Left renal pelvis (tissue), 4 donors: ENCODE results near the gene ZBTB4. TPM values are rescaled to one million over a fixed set of nuclear protein-coding genes. Genes with fewer than 3 reads are reported as not detected.

ENCODE experiments used
- polyA plus RNA-seq, 4 donors: library from polyadenylated mRNA; unstranded; fragments of 120-200 nt; gene quantifications; one replicate each; pipeline ENCODE4 v1.2.1, GENCODE V29; 2013; ENCODE audit not compliant: insufficient read length in 4 of 4

Gene ZBTB4
- polyA plus RNA-seq, 4 donors = 36.1 to 46.1 (median 43.4) TPM

Other genes starting within 250 kb of the ZBTB4 start
- 10 to 100 TPM; 46.3 to 70.6 (median 51.4) TPM for gene DVL2, start 245.1 kb downstream of the ZBTB4 start, polyA plus RNA-seq
- gene PHF23, start 240.2 kb downstream of the ZBTB4 start, polyA plus RNA-seq = 10 to 100 TPM; 39.1 to 62.6 (median 52.5) TPM
- 100 to 1,000 TPM; 327 to 487 (median 427) TPM for gene GABARAP, start 237.2 kb downstream of the ZBTB4 start, polyA plus RNA-seq
- gene CTDNEP1, start 227.9 kb downstream of the ZBTB4 start, polyA plus RNA-seq = 100 to 1,000 TPM; 146 to 158 (median 156) TPM
- gene ELP5, start 227.4 kb downstream of the ZBTB4 start, polyA plus RNA-seq = 10 to 100 TPM; 45.9 to 53.5 (median 48.1) TPM
- 10 to 100 TPM in 3 of 4 donors, 1 to 10 TPM in 1; 1.3 to 58.7 (median 50.8) TPM for gene CLDN7, start 217.2 kb downstream of the ZBTB4 start, polyA plus RNA-seq
- gene SLC2A4, start 197.9 kb downstream of the ZBTB4 start, polyA plus RNA-seq = 1 to 10 TPM; 1.5 to 2.8 (median 1.9) TPM
- gene YBX2, start 185.0 kb downstream of the ZBTB4 start, polyA plus RNA-seq = 1 to 10 TPM; 1.9 to 4.1 (median 2.7) TPM
- gene EIF5A, start 172.0 kb downstream of the ZBTB4 start, polyA plus RNA-seq = 100 to 1,000 TPM; 247 to 327 (median 311) TPM
- 100 to 1,000 TPM in 1 of 4 donors, 10 to 100 TPM in 3; 73.8 to 104 (median 90.1) TPM for gene GPS2, start 164.3 kb downstream of the ZBTB4 start, polyA plus RNA-seq
- 10 to 100 TPM; 25.7 to 43.8 (median 27.8) TPM for gene NEURL4, start 150.3 kb downstream of the ZBTB4 start, polyA plus RNA-seq
- 10 to 100 TPM in 2 of 4 donors, 1 to 10 TPM in 2; 6.9 to 11.0 (median 8.8) TPM for gene ACAP1, start 143.1 kb downstream of the ZBTB4 start, polyA plus RNA-seq
- 10 to 100 TPM; 10.9 to 12.1 (median 11.6) TPM for gene KCTD11, start 127.5 kb downstream of the ZBTB4 start, polyA plus RNA-seq
- gene TMEM95, start 124.5 kb downstream of the ZBTB4 start, polyA plus RNA-seq = not detected
- gene TNK1, start 98.5 kb downstream of the ZBTB4 start, polyA plus RNA-seq = 1 to 10 TPM in 3 of 4 donors, under 1 TPM in 1; 1.00 to 6.1 (median 5.2) TPM
- 10 to 100 TPM; 30.3 to 48.7 (median 39.6) TPM for gene PLSCR3, start 85.1 kb downstream of the ZBTB4 start, polyA plus RNA-seq
- 10 to 100 TPM; 52.8 to 90.1 (median 80.5) TPM for gene TMEM256, start 75.5 kb downstream of the ZBTB4 start, polyA plus RNA-seq
- 10 to 100 TPM; 21.4 to 55.8 (median 32.8) TPM for gene NLGN2, start 71.8 kb downstream of the ZBTB4 start, polyA plus RNA-seq
- gene SPEM1, start 59.3 kb downstream of the ZBTB4 start, polyA plus RNA-seq = not detected
- gene SPEM2, start 54.0 kb downstream of the ZBTB4 start, polyA plus RNA-seq = under 1 TPM in 1 of 4 donors, not detected in 3; 0.18 TPM
- gene SPEM3, start 50.8 kb downstream of the ZBTB4 start, polyA plus RNA-seq = not detected
- 1 to 10 TPM; 1.1 to 4.8 (median 3.8) TPM for gene TMEM102, start 44.2 kb downstream of the ZBTB4 start, polyA plus RNA-seq
- gene FGF11, start 40.1 kb downstream of the ZBTB4 start, polyA plus RNA-seq = 10 to 100 TPM in 1 of 4 donors, 1 to 10 TPM in 3; 5.6 to 17.1 (median 8.5) TPM
- 10 to 100 TPM in 2 of 4 donors, 1 to 10 TPM in 2; 9.0 to 15.1 (median 9.8) TPM for gene CHRNB1, start 34.6 kb downstream of the ZBTB4 start, polyA plus RNA-seq
- gene SLC35G6, start 1.8 kb upstream of the ZBTB4 start, polyA plus RNA-seq = under 1 TPM in 2 of 4 donors, not detected in 2; 0.12 to 0.46 TPM
- 100 to 1,000 TPM; 105 to 159 (median 123) TPM for gene POLR2A, start 4.7 kb upstream of the ZBTB4 start, polyA plus RNA-seq
- 10 to 100 TPM; 20.3 to 43.5 (median 25.8) TPM for gene TNFSF12, start 69.4 kb upstream of the ZBTB4 start, polyA plus RNA-seq
- gene TNFSF13, start 79.1 kb upstream of the ZBTB4 start, polyA plus RNA-seq = 10 to 100 TPM in 3 of 4 donors, 1 to 10 TPM in 1; 7.1 to 15.7 (median 12.7) TPM
- gene SENP3, start 82.3 kb upstream of the ZBTB4 start, polyA plus RNA-seq = 10 to 100 TPM; 57.4 to 83.0 (median 73.6) TPM
- gene CD68, start 100.0 kb upstream of the ZBTB4 start, polyA plus RNA-seq = 10 to 100 TPM; 32.3 to 70.7 (median 54.9) TPM
- gene MPDU1, start 104.2 kb upstream of the ZBTB4 start, polyA plus RNA-seq = 100 to 1,000 TPM in 3 of 4 donors, 10 to 100 TPM in 1; 75.1 to 114 (median 112) TPM
- gene SOX15, start 110.5 kb upstream of the ZBTB4 start, polyA plus RNA-seq = 10 to 100 TPM in 1 of 4 donors, 1 to 10 TPM in 3; 2.5 to 10.5 (median 3.6) TPM
- 10 to 100 TPM; 42.8 to 55.0 (median 45.2) TPM for gene FXR2, start 135.3 kb upstream of the ZBTB4 start, polyA plus RNA-seq
- gene SAT2, start 148.2 kb upstream of the ZBTB4 start, polyA plus RNA-seq = 100 to 1,000 TPM in 3 of 4 donors, 10 to 100 TPM in 1; 86.6 to 152 (median 114) TPM
- 1 to 10 TPM; 2.3 to 5.1 (median 4.0) TPM for gene SHBG, start 150.5 kb upstream of the ZBTB4 start, polyA plus RNA-seq
- 10 to 100 TPM; 18.3 to 27.3 (median 20.5) TPM for gene ATP1B2, start 171.3 kb upstream of the ZBTB4 start, polyA plus RNA-seq
- gene TP53, start 207.9 kb upstream of the ZBTB4 start, polyA plus RNA-seq = 10 to 100 TPM; 45.1 to 75.9 (median 70.2) TPM
- gene WRAP53, start 208.8 kb upstream of the ZBTB4 start, polyA plus RNA-seq = 10 to 100 TPM in 3 of 4 donors, 1 to 10 TPM in 1; 9.0 to 17.0 (median 12.8) TPM
- gene EFNB3, start 225.6 kb upstream of the ZBTB4 start, polyA plus RNA-seq = 10 to 100 TPM; 19.8 to 32.6 (median 23.4) TPM
- gene DNAH2, start 238.1 kb upstream of the ZBTB4 start, polyA plus RNA-seq = under 1 TPM; 0.29 to 0.49 (median 0.38) TPM